CD4-positive, alpha-beta memory T cell (primary cell): ENCODE measurements around the gene DNASE2. TPM values are rescaled to one million over a fixed set of nuclear protein-coding genes. Genes with fewer than 3 reads are reported as not detected.

Experiments
- CTCF ChIA-PET: fragments of 350-600 bp; sonication (Branson Sonifier 250); formaldehyde crosslinking; loops from one replicate; lab custom pipeline; 2021; ENCODE audit warnings: inconsistent platforms; ENCODE audit not compliant: partially characterized antibody; lab: Charles Lee
- POLR2A ChIA-PET: fragments of 350-600 bp; sonication (Branson Sonifier 250); formaldehyde crosslinking; loops from one replicate; lab custom pipeline; 2021; ENCODE audit not compliant: partially characterized antibody; lab: Charles Lee
- DNase-seq, 5 donors: peaks; one replicate each; pipeline versions ENCODE4 v3.0.0 to v3.0.0-alpha.2; 2020 to 2022; ENCODE audit warnings: mixed read lengths in 1 of 5
- H3K27ac ChIP-seq: one replicate; pipeline ENCODE4 v1.7.0; 2013; ENCODE audit warnings: low read depth, low read length
- H3K27me3 ChIP-seq: 2 replicates; pipeline ENCODE4 v1.7.0; 2013; ENCODE audit warnings: mild to moderate bottlenecking, low read length, moderate library complexity; ENCODE audit not compliant: insufficient read depth
- H3K36me3 ChIP-seq: 2 replicates; pipeline ENCODE4 v1.7.0; 2013; ENCODE audit warnings: mild to moderate bottlenecking, low read length, moderate library complexity; ENCODE audit not compliant: insufficient read depth
- H3K4me1 ChIP-seq: 2 replicates; pipeline ENCODE4 v1.7.0; 2013; ENCODE audit warnings: mild to moderate bottlenecking, low read length, moderate library complexity; ENCODE audit not compliant: insufficient read depth
- H3K4me3 ChIP-seq, 2 donors: one replicate each; pipeline ENCODE4 v1.7.0; 2013; ENCODE audit warnings: low read length in 2 of 2, mild to moderate bottlenecking in 1 of 2
- H3K9me3 ChIP-seq, 2 donors: one replicate each; pipeline ENCODE4 v1.7.0; 2013; ENCODE audit warnings: low read length in 2 of 2, control low read depth in 1 of 2; ENCODE audit not compliant: control insufficient read depth in 1 of 2
- H3K27ac Mint-ChIP-seq, 7 donors: one replicate each; pipeline ENCODE4 v1.8.0; 2020 to 2021; ENCODE audit warnings: mixed read lengths in 7 of 7, mild to moderate bottlenecking in 6 of 7, inconsistent platforms in 3 of 7, moderate library complexity in 3 of 7
- H3K27me3 Mint-ChIP-seq, 2 donors: one replicate each; pipeline ENCODE4 v1.8.0; 2020 to 2021; ENCODE audit warnings: mixed read lengths in 2 of 2
- H3K36me3 Mint-ChIP-seq, 2 donors: one replicate each; pipeline ENCODE4 v1.8.0; 2020 to 2021; ENCODE audit warnings: mixed read lengths in 2 of 2, inconsistent platforms in 1 of 2, mild to moderate bottlenecking in 1 of 2
- H3K4me1 Mint-ChIP-seq, 4 donors: one replicate each; pipeline ENCODE4 v1.8.0; 2020 to 2021; ENCODE audit warnings: mixed read lengths in 4 of 4, mild to moderate bottlenecking in 1 of 4
- H3K4me3 Mint-ChIP-seq, 8 donors: one replicate each; pipeline ENCODE4 v1.8.0; 2020 to 2021; ENCODE audit warnings: mixed read lengths in 8 of 8, mild to moderate bottlenecking in 7 of 8, moderate library complexity in 6 of 8, inconsistent platforms in 3 of 8
- H3K9me3 Mint-ChIP-seq, 8 donors: one replicate each; pipeline ENCODE4 v1.8.0; 2020 to 2021; ENCODE audit warnings: mixed read lengths in 8 of 8, mild to moderate bottlenecking in 5 of 8, inconsistent platforms in 3 of 8, moderate library complexity in 1 of 8
- intact Hi-C: fragments of 100-400 bp; cut with micrococcal nuclease; formaldehyde crosslinking; loops from one replicate; pipeline ENCODE4 v1.15.1; 2023
- polyA plus RNA-seq, 2 donors: library from polyadenylated mRNA; unstranded; fragments of 300-500 nt; fragmentation: Illumina TruSeq; gene quantifications; one replicate each; pipeline ENCODE4 v1.2.3, GENCODE V29; 2021
- total RNA-seq, 2 experiments: library from RNA; stranded (reverse); gene quantifications; one replicate each; pipeline ENCODE4 v1.2.3, GENCODE V29; 2021

DNASE2 gene
- total and polyA plus RNA-seq, 4 experiments from 2014 or later = 31.6 to 81.8 (median 44.1) TPM

GRCh38 chr19:12841094-12841493, 40.2 kb downstream of the DNASE2 start:
- H3K27me3 Mint-ChIP-seq = peaks cover 60 to 61% of the 10 kb centered on the region in 2 donors
- H3K4me3 ChIP-seq = no peak overlapping the region
- CTCF ChIA-PET = no interaction called here
- no peaks in the 10 kb centered on the region for H3K9me3 ChIP-seq
- no peak for DNase-seq
- peaks cover 29% of the 10 kb centered on the region for H3K4me1 ChIP-seq
- peaks cover 0 to 3% of the 10 kb centered on the region in 2 donors for H3K36me3 Mint-ChIP-seq
- peaks cover 0 to 4% (median under 1%) of the 10 kb centered on the region in 8 donors for H3K9me3 Mint-ChIP-seq
- H3K36me3 ChIP-seq = no peaks in the 10 kb centered on the region
- intact Hi-C loops = no loop called here
- no peak overlapping the region for H3K27ac ChIP-seq
- H3K27ac Mint-ChIP-seq = no peak overlapping the region
- H3K4me3 Mint-ChIP-seq = peak overlapping the region in 5 of 8 donors; percentile 18 to 47 (median 29)
- peaks cover 52% of the 10 kb centered on the region for H3K27me3 ChIP-seq
- POLR2A ChIA-PET = no interaction called here
- peaks cover 18 to 40% (median 24%) of the 10 kb centered on the region in 4 donors for H3K4me1 Mint-ChIP-seq

DNA sequence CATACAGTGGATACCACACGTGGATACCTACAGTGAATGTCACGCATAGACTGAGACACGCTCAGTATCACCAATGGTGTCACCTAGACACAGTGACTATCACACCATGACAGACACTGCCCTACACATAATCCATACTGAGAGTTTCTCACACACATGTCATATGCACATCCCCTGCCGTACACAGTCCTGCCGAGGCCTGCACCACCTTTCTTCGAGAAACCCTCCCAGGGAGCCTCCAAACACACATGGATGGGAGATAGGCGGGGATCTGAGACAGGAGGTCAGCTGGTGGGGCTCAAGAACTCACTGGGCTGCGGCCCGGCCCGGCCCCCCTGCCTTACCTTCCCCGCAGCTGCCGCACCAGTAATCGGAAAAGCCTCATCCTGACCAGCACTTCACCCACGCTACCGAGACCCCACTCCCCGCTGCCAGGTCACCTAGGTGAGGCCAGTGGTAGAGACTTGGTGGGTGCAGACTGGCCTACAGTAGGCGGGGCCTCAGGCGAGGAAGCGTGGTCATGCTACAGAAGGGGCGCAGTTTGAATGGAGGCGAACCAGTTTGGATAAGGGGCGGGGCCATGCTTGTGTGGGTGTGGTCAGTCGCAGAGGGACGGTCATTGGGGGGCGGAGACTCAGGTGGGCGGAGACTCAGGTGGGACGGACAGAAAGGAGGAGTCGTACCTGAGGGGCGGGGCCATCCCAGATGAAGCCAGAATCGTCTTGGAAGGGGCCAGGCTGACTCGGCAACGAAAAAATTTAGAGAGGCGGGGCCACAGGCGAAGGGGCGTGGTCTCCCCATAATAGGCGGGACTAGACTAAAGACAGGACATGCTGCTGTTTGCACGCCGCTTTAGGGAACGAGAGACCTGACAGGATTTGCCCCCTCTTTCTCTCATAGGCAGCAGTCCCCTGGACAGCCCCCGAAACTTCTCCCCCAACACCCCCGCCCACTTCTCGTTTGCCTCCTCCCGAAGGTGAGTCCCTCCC, 40.9 kb downstream of the DNASE2 start:
- ChIA-PET POLR2A (no interaction called here), CTCF (interaction anchor here (0.6 kb wide), 1 partner anchor 162 kb away, joined by 3 read pairs; no protein-coding TSS in a partner anchor)
- Mint-ChIP-seq H3K4me1 (peaks cover 18 to 40% (median 24%) of the 10 kb centered on the region in 4 donors), H3K9me3 (peaks cover 0 to 4% (median under 1%) of the 10 kb centered on the region in 8 donors), H3K27ac (no peak overlapping the region), H3K4me3 (peak overlapping the region in 5 of 8 donors; percentile 15 to 58 (median 20)), H3K27me3 (peaks cover 63% of the 10 kb centered on the region in 2 donors), H3K36me3 (peaks cover 0 to 3% of the 10 kb centered on the region in 2 donors)
- intact Hi-C loops = no loop called here
- Histone ChIP-seq H3K27ac (no peak overlapping the region), H3K4me1 (peaks cover 29% of the 10 kb centered on the region), H3K9me3 (no peaks in the 10 kb centered on the region), H3K36me3 (no peaks in the 10 kb centered on the region), H3K27me3 (peaks cover 57% of the 10 kb centered on the region), H3K4me3 (no peak overlapping the region)
- no peak for DNase-seq

DNA sequence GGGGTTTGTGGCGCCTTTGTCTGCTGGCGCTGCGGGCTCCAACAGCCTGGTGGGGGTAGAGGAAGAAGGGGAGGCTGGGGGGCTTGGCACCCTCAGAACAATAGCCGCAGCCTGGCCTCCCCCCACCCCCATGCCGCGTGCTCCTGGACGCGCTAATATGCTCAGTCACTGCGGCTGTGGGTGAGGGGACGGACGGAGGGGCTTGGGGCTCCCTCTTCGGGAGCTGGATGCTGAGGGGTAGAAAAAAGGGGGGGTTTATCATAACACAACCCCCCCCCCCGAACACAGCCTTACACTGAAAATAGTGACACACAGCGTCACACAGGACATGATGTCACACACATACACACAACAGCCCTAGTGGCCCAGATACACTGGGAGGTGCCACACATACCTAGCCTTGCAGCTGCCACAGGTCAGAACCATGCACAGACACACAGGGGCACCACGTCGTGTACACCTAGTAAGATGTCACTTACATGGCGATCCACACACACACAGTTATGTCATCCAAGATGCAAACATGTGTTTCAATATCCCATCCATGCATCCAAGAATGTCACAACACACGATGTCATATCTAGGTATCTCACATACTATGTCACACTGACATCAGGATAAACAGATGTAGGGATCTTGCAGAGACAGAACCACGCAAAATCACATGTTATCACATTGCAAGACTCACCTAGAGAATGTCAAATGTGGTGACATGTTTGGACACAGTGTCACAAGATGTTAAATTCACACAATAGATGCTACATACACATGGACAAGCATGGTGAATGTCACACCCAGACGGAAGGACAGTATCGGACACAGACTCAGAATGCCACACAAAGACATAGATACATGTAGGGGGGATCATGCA, 42.1 kb downstream of the DNASE2 start:
- peaks cover 35% of the 10 kb centered on the region for H3K4me1 ChIP-seq
- H3K27me3 Mint-ChIP-seq = peaks cover 65 to 66% of the 10 kb centered on the region in 2 donors
- intact Hi-C loops = no loop called here
- ChIA-PET POLR2A (no interaction called here), CTCF (interaction anchor here (1.2 kb wide), 1 partner anchor 8 kb away, joined by 4 read pairs; no protein-coding TSS in a partner anchor)
- peak overlapping the region in 1 of 2 donors; percentile 24 for H3K4me3 ChIP-seq
- H3K36me3 Mint-ChIP-seq = peaks cover 2 to 3% of the 10 kb centered on the region in 2 donors
- DNase-seq = peak in 3 of 5 donors; percentile 41 to 62 (median 46)
- H3K27me3 ChIP-seq = peaks cover 66% of the 10 kb centered on the region
- no peaks in the 10 kb centered on the region for H3K9me3 ChIP-seq
- H3K4me1 Mint-ChIP-seq = peaks cover 22 to 48% (median 30%) of the 10 kb centered on the region in 4 donors
- H3K36me3 ChIP-seq = no peaks in the 10 kb centered on the region
- H3K27ac Mint-ChIP-seq = peak overlapping the region in 4 of 7 donors; percentile 23 to 87 (median 56)
- no peak overlapping the region for H3K27ac ChIP-seq
- H3K9me3 Mint-ChIP-seq = peaks cover 0 to 7% (median under 1%) of the 10 kb centered on the region in 8 donors
- peak overlapping the region; percentile 43 to 88 (median 71) for H3K4me3 Mint-ChIP-seq

DNA sequence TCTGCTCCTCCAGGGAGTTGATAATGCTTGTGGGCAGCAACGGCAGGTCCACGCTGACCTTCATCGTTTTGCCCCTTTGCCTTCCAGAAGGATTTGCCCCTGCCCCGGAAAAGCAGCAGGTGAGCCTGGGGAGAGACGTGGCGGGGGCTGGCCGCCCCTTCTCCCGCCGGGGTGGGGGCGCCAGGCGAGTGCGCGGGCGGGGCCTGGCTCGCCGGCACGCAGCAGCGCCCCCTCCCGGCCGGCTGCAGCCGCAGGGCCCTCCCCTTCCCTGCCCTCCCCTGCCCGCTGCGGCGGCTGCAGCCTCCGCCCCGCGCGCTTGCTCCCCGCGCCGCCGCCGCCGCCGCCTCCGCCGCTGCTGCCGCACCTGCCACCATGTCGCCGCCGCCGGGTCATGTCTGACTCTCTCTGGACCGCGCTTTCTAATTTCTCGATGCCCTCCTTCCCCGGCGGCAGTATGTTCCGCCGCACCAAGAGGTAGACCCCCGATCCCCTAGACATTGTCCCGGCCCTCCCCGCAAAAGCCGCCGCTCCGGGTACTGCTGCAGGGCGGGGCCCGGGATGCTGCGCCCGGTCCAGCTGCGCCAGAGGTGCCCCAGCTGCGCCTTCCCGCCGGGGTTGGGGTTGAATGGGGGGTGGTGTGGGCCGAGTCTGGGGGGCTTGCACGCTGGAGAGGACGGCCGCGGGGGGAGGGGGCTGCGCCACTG, 42.9 kb downstream of the DNASE2 start, which contains the start of gene MAST1:
MAST1 (plus strand) TSS at position 334 of the 704 bp plus-strand sequence; CDS start at position 392, 58 bp downstream.
- H3K9me3 Mint-ChIP-seq = peaks cover 0 to 7% (median under 1%) of the 10 kb centered on the region in 8 donors

GRCh38 chr19:12837225-12837624, 44.0 kb downstream of the DNASE2 start:
- peaks cover 0 to 7% (median 4%) of the 10 kb centered on the region in 8 donors for H3K9me3 Mint-ChIP-seq
- peaks cover 3 to 4% of the 10 kb centered on the region in 2 donors for H3K36me3 Mint-ChIP-seq
- intact Hi-C loops = no loop called here
- H3K27me3 Mint-ChIP-seq = peaks cover 66% of the 10 kb centered on the region in 2 donors
- H3K27me3 ChIP-seq = peaks cover 77% of the 10 kb centered on the region
- H3K4me1 Mint-ChIP-seq = peaks cover 26 to 58% (median 38%) of the 10 kb centered on the region in 4 donors
- H3K4me3 Mint-ChIP-seq = peak overlapping the region in 5 of 8 donors; percentile 1 to 63 (median 6)
- H3K4me3 ChIP-seq = no peak overlapping the region
- H3K4me1 ChIP-seq = peaks cover 50% of the 10 kb centered on the region
- POLR2A ChIA-PET = no interaction called here
- no peaks in the 10 kb centered on the region for H3K36me3 ChIP-seq
- CTCF ChIA-PET = interaction anchor here (0.8 to 1.5 kb wide), 8 partner anchors 9 to 76 kb away, joined by 3 to 6 read pairs (median 4); partner anchors contain the start of genes PRDX2 and THSD8
- peak overlapping the region in 2 of 7 donors; percentile 8 to 73 for H3K27ac Mint-ChIP-seq
- H3K27ac ChIP-seq = no peak overlapping the region
- DNase-seq = no peak
- no peaks in the 10 kb centered on the region for H3K9me3 ChIP-seq

More for the DNA sequence above, 42.9 kb downstream of the DNASE2 start, which contains the start of gene MAST1:
- Histone ChIP-seq H3K27ac (no peak within 1 kb of the TSS), H3K4me3 (peak within 1 kb of the TSS in 1 of 2 donors; percentile 24), H3K4me1 (peaks cover 39% of the 10 kb centered on the region), H3K9me3 (no peaks in the 10 kb centered on the region), H3K36me3 (no peaks in the 10 kb centered on the region), H3K27me3 (peaks cover 66% of the 10 kb centered on the region)
- peaks cover 2 to 3% of the 10 kb centered on the region in 2 donors for H3K36me3 Mint-ChIP-seq
- peaks cover 64 to 65% of the 10 kb centered on the region in 2 donors for H3K27me3 Mint-ChIP-seq
- H3K4me3 Mint-ChIP-seq = peak within 1 kb of the TSS; percentile 52 to 88 (median 71)
- intact Hi-C loops = no loop called here
- POLR2A ChIA-PET = no interaction called here
- H3K27ac Mint-ChIP-seq = peak within 1 kb of the TSS in 5 of 7 donors; percentile 23 to 87 (median 73)
- CTCF ChIA-PET = interaction anchor here (1.2 kb wide), 1 partner anchor 9 kb away, joined by 4 read pairs; no protein-coding TSS in a partner anchor
- H3K4me1 Mint-ChIP-seq = peaks cover 23 to 49% (median 31%) of the 10 kb centered on the region in 4 donors
- DNase-seq = peak in 4 of 5 donors; percentile 42 to 58 (median 55)

DNA sequence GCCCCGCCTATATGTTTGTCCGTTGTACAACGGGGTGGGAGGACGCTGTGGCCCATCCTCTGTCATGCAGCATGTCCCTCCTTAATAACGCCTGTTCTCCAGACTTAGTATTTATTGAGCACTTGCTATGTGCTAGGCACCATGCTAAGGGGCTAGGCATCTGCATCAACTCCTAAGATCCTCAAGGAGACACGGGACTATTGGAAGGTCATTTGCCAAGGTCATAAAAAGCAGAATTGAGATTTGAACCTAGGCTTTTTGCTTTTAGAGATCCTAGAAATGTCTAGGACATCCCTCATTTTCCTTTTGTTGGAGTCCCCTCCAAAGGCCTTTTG, 44.8 kb downstream of the DNASE2 start:
- Histone ChIP-seq H3K27me3 (peaks cover 79% of the 10 kb centered on the region), H3K27ac (no peak overlapping the region), H3K4me3 (no peak overlapping the region), H3K4me1 (peaks cover 52% of the 10 kb centered on the region), H3K9me3 (no peaks in the 10 kb centered on the region), H3K36me3 (no peaks in the 10 kb centered on the region)
- intact Hi-C loops = no loop called here
- ChIA-PET CTCF (interaction anchor here (0.8 to 1.5 kb wide), 5 partner anchors 9 to 70 kb away, joined by 3 to 5 read pairs (median 4); no protein-coding TSS in a partner anchor), POLR2A (no interaction called here)
- Mint-ChIP-seq H3K36me3 (peaks cover 0 to 4% of the 10 kb centered on the region in 2 donors), H3K9me3 (peaks cover 0 to 12% (median 4%) of the 10 kb centered on the region in 8 donors), H3K4me3 (peak overlapping the region in 2 of 8 donors; percentile 37 to 59), H3K4me1 (peaks cover 26 to 62% (median 42%) of the 10 kb centered on the region in 4 donors), H3K27me3 (peaks cover 67 to 68% of the 10 kb centered on the region in 2 donors), H3K27ac (peak overlapping the region in 1 of 7 donors; percentile 8)
- no peak for DNase-seq
